ENCODE data around the gene SV2B. TPM values are rescaled to one million over a fixed set of nuclear protein-coding genes. Genes with fewer than 3 reads are reported as not detected.

The SV2B gene
- total and polyA plus RNA-seq, 2 experiments from 2014 or later: 0.06 to 0.76 TPM

DNA sequence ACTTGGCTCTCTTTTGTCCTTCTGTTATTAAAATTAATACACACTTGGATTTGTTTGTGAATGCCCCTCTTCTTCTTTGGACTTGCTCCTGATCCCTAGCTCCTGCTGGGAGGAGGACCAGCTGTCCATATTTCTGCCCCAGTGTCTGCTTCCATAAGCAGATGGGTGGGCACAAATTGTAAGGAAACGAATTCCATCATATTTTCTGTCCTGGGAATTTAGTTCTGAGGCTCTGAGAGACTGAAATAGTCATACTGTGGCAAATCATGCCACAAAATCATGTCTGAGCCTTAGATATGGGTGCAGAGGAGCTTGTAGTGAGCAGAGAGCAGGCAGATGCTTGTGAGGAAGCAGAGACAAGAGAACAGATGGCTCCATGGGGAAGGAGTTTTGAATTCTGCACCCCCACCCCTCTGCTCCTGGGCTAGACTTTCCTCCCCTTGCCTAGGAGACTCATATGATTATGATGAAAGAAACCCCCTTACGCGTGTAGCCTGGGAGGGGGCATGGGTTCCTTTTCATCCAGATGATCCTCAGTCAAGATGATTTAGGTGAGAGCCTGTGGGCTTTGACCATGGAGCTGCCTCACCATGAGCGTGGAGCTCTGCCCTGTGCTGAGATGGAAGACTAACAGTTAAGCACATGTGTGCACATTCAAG is 50.6 kb downstream of the SV2B start:
- Histone ChIP-seq H3F3A (replicated peaks; ENCODE audit: low read depth) (no peaks in the 10 kb centered on the region), H2AFZ (no peak overlapping the region), H3K4me3 (no peak overlapping the region), H3K9me2 (ENCODE audit: insufficient read depth) (0 out of 2 replicates have a peak, but pooled peaks cover 14% of the 10 kb centered on the region), H3K4me2 (no peak overlapping the region), H3K79me2 (replicated peaks; ENCODE audit: insufficient read depth) (no peaks in the 10 kb centered on the region), H3K4me1 (ENCODE audit: insufficient read depth) (no peaks in the 10 kb centered on the region), H3K36me3 (ENCODE audit: insufficient read depth) (no peaks in the 10 kb centered on the region), H3K27me3 (ENCODE audit: insufficient read depth) (no peaks in the 10 kb centered on the region), H4K20me1 (replicated peaks; ENCODE audit: insufficient read depth) (no peaks in the 10 kb centered on the region), H3K27ac (ENCODE audit: low read depth) (no peak overlapping the region)
- Mint-ChIP-seq H3K27me3 (ENCODE audit: insufficient read depth, low read depth, poor library complexity) (peaks cover 2% of the 10 kb centered on the region), H3K4me1 (no peaks in the 10 kb centered on the region), H3K36me3 (ENCODE audit: low read depth) (no peaks in the 10 kb centered on the region), H3K4me3 (no peak overlapping the region), H3K27ac (no peak overlapping the region), H3K9me3 (no peaks in the 10 kb centered on the region)
- TF ChIP-seq STAT1 (IDR thresholded peaks at IDR 0.05; ENCODE audit: unreplicated experiment): no peak
- no peak for TF ChIP-seq NANOG (IDR thresholded peaks at IDR 0.05; ENCODE audit: borderline replicate concordance)
- TF ChIP-seq, protein P1, sequence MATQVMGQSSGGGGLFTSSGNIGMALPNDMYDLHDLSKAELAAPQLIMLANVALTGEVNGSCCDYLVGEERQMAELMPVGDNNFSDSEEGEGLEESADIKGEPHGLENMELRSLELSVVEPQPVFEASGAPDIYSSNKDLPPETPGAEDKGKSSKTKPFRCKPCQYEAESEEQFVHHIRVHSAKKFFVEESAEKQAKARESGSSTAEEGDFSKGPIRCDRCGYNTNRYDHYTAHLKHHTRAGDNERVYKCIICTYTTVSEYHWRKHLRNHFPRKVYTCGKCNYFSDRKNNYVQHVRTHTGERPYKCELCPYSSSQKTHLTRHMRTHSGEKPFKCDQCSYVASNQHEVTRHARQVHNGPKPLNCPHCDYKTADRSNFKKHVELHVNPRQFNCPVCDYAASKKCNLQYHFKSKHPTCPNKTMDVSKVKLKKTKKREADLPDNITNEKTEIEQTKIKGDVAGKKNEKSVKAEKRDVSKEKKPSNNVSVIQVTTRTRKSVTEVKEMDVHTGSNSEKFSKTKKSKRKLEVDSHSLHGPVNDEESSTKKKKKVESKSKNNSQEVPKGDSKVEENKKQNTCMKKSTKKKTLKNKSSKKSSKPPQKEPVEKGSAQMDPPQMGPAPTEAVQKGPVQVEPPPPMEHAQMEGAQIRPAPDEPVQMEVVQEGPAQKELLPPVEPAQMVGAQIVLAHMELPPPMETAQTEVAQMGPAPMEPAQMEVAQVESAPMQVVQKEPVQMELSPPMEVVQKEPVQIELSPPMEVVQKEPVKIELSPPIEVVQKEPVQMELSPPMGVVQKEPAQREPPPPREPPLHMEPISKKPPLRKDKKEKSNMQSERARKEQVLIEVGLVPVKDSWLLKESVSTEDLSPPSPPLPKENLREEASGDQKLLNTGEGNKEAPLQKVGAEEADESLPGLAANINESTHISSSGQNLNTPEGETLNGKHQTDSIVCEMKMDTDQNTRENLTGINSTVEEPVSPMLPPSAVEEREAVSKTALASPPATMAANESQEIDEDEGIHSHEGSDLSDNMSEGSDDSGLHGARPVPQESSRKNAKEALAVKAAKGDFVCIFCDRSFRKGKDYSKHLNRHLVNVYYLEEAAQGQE (IDR thresholded peaks at IDR 0.05; ENCODE audit: unreplicated experiment): no peak
- TF ChIP-seq ZNF114 (CRISPR knock-in tag; IDR thresholded peaks at IDR 0.05): no peak
- no peak for TF ChIP-seq EZH2phosphoT487 (IDR thresholded peaks at IDR 0.05; ENCODE audit: unreplicated experiment)
- TF ChIP-seq POLR2AphosphoS5 (IDR thresholded peaks at IDR 0.05; ENCODE audit: low read depth): no peak
- TF ChIP-seq ZNF331 (CRISPR knock-in tag; IDR thresholded peaks at IDR 0.05; ENCODE audit: low read depth): no peak
- TF ChIP-seq JUNB (IDR thresholded peaks at IDR 0.05; ENCODE audit: unreplicated experiment): no peak
- TF ChIP-seq, protein P2, sequence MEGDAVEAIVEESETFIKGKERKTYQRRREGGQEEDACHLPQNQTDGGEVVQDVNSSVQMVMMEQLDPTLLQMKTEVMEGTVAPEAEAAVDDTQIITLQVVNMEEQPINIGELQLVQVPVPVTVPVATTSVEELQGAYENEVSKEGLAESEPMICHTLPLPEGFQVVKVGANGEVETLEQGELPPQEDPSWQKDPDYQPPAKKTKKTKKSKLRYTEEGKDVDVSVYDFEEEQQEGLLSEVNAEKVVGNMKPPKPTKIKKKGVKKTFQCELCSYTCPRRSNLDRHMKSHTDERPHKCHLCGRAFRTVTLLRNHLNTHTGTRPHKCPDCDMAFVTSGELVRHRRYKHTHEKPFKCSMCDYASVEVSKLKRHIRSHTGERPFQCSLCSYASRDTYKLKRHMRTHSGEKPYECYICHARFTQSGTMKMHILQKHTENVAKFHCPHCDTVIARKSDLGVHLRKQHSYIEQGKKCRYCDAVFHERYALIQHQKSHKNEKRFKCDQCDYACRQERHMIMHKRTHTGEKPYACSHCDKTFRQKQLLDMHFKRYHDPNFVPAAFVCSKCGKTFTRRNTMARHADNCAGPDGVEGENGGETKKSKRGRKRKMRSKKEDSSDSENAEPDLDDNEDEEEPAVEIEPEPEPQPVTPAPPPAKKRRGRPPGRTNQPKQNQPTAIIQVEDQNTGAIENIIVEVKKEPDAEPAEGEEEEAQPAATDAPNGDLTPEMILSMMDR (conservative IDR thresholded peaks at IDR 0.05; ENCODE audit: low read depth in 2 of 2): no peak
- TF ChIP-seq, protein P3, sequence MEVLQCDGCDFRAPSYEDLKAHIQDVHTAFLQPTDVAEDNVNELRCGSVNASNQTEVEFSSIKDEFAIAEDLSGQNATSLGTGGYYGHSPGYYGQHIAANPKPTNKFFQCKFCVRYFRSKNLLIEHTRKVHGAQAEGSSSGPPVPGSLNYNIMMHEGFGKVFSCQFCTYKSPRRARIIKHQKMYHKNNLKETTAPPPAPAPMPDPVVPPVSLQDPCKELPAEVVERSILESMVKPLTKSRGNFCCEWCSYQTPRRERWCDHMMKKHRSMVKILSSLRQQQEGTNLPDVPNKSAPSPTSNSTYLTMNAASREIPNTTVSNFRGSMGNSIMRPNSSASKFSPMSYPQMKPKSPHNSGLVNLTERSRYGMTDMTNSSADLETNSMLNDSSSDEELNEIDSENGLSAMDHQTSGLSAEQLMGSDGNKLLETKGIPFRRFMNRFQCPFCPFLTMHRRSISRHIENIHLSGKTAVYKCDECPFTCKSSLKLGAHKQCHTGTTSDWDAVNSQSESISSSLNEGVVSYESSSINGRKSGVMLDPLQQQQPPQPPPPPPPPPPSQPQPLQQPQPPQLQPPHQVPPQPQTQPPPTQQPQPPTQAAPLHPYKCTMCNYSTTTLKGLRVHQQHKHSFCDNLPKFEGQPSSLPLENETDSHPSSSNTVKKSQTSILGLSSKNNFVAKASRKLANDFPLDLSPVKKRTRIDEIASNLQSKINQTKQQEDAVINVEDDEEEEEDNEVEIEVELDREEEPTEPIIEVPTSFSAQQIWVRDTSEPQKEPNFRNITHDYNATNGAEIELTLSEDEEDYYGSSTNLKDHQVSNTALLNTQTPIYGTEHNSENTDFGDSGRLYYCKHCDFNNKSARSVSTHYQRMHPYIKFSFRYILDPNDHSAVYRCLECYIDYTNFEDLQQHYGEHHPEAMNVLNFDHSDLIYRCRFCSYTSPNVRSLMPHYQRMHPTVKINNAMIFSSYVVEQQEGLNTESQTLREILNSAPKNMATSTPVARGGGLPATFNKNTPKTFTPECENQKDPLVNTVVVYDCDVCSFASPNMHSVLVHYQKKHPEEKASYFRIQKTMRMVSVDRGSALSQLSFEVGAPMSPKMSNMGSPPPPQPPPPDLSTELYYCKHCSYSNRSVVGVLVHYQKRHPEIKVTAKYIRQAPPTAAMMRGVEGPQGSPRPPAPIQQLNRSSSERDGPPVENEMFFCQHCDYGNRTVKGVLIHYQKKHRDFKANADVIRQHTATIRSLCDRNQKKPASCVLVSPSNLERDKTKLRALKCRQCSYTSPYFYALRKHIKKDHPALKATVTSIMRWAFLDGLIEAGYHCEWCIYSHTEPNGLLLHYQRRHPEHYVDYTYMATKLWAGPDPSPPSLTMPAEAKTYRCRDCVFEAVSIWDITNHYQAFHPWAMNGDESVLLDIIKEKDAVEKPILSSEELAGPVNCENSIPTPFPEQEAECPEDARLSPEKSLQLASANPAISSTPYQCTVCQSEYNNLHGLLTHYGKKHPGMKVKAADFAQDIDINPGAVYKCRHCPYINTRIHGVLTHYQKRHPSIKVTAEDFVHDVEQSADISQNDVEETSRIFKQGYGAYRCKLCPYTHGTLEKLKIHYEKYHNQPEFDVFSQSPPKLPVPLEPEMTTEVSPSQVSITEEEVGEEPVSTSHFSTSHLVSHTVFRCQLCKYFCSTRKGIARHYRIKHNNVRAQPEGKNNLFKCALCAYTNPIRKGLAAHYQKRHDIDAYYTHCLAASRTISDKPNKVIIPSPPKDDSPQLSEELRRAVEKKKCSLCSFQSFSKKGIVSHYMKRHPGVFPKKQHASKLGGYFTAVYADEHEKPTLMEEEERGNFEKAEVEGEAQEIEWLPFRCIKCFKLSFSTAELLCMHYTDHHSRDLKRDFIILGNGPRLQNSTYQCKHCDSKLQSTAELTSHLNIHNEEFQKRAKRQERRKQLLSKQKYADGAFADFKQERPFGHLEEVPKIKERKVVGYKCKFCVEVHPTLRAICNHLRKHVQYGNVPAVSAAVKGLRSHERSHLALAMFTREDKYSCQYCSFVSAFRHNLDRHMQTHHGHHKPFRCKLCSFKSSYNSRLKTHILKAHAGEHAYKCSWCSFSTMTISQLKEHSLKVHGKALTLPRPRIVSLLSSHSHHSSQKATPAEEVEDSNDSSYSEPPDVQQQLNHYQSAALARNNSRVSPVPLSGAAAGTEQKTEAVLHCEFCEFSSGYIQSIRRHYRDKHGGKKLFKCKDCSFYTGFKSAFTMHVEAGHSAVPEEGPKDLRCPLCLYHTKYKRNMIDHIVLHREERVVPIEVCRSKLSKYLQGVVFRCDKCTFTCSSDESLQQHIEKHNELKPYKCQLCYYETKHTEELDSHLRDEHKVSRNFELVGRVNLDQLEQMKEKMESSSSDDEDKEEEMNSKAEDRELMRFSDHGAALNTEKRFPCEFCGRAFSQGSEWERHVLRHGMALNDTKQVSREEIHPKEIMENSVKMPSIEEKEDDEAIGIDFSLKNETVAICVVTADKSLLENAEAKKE (CRISPR knock-in tag; IDR thresholded peaks at IDR 0.05): no peak
- TF ChIP-seq EZH2 (IDR thresholded peaks at IDR 0.05; ENCODE audit: low read depth, unreplicated experiment): no peak
- DNase-seq (ENCODE audit: low spot score): no peak
- no peak for ATAC-seq
